GM12878 (cell line): ENCODE data around the gene COL6A3.

Experiments used
- BMI1 ChIP-seq: fragments of 450-650 bp; IDR thresholded peaks from 2 replicates; pipeline ENCODE4 v1.6.1; 2016; ENCODE audit warnings: mild to moderate bottlenecking, moderate library complexity, borderline replicate concordance
- CEBPZ ChIP-seq: fragments of 150-350 bp; IDR thresholded peaks from 2 replicates; pipeline ENCODE4 v1.6.1; 2016; ENCODE audit warnings: low read depth, low read length
- CHD4 ChIP-seq: fragments of 200-600 bp; sonication (generic); IDR thresholded peaks from 2 replicates; pipeline ENCODE4 v1.6.1; 2016; ENCODE audit warnings: mild to moderate bottlenecking
- CTCF ChIP-seq, 3 experiments: IDR thresholded peaks in 2 of 3; conservative IDR thresholded peaks in 1 of 3; 2 replicates each; pipeline ENCODE4 v1.5.1; 2011; ENCODE audit warnings: low read depth in 3 of 3, low read length in 3 of 3, mild to moderate bottlenecking in 3 of 3, control low read depth in 2 of 3, moderate library complexity in 2 of 3, inconsistent platforms in 1 of 3, mixed read lengths in 1 of 3; ENCODE audit not compliant: control insufficient read depth in 2 of 3, insufficient read depth in 1 of 3; ENCODE audit errors: extremely low read depth in 1 of 3
- EZH2 ChIP-seq: IDR thresholded peaks from 2 replicates; pipeline ENCODE4 v1.6.1; 2012; ENCODE audit warnings: low read depth, mild to moderate bottlenecking, control low read depth, inconsistent platforms, low read length, borderline replicate concordance; ENCODE audit not compliant: control insufficient read depth
- MYC ChIP-seq: IDR thresholded peaks from 2 replicates; pipeline ENCODE4 v1.6.1; 2011; ENCODE audit warnings: mild to moderate bottlenecking, low read length, moderate library complexity, inconsistent platforms; ENCODE audit not compliant: insufficient read depth, insufficient replicate concordance, insufficient read length, severe bottlenecking
- NFIC ChIP-seq: IDR thresholded peaks from 2 replicates; pipeline ENCODE4 v1.6.1; 2012; ENCODE audit warnings: low read depth, mild to moderate bottlenecking, inconsistent platforms, low read length, moderate library complexity
- NFYB ChIP-seq: IDR thresholded peaks from 2 replicates; pipeline ENCODE4 v1.6.1; 2011; ENCODE audit warnings: low read depth, mild to moderate bottlenecking, low read length, improper control_type of control experiment, moderate library complexity; ENCODE audit not compliant: insufficient read depth
- POLR2A ChIP-seq: IDR thresholded peaks from 2 replicates; pipeline ENCODE4 v1.6.1; 2011; ENCODE audit warnings: low read depth, mild to moderate bottlenecking, low read length
- SP1 ChIP-seq: IDR thresholded peaks from one replicate; pipeline ENCODE4 v1.6.1; 2011; ENCODE audit warnings: low read depth, low read length
- USF1 ChIP-seq: IDR thresholded peaks from 2 replicates; pipeline ENCODE4 v1.6.1; 2011; ENCODE audit warnings: borderline replicate concordance, low read depth, mild to moderate bottlenecking, moderate library complexity, mixed read lengths, low read length; ENCODE audit not compliant: insufficient read depth; ENCODE audit errors: extremely low read length

GRCh38 chr2:237445611-237446337 is 31.8 kb upstream of the COL6A3 start:
- no peak for TF ChIP-seq POLR2A
- no peak for TF ChIP-seq MYC
- no peak for TF ChIP-seq CTCF (IDR thresholded peaks at IDR 0.05 in 2 of 3, conservative IDR thresholded peaks at IDR 0.05 in 1 of 3; ENCODE audit: control insufficient read depth in 2 of 3, extremely low read depth in 1 of 3, insufficient read depth in 1 of 3, low read depth in 3 of 3, low read length in 3 of 3)
- TF ChIP-seq NFYB: no peak
- TF ChIP-seq NFIC: no peak
- TF ChIP-seq CEBPZ: no peak
- no peak for TF ChIP-seq EZH2
- TF ChIP-seq USF1: no peak
- no peak for TF ChIP-seq CHD4
- TF ChIP-seq SP1: no peak
- TF ChIP-seq BMI1: no peak
